ENCODE measurements around the gene LDHD. TPM values are rescaled to one million over a fixed set of nuclear protein-coding genes. Genes with fewer than 3 reads are reported as not detected.

The LDHD gene
- total RNA-seq = 2.8 and 3.8 TPM in 2 replicates

GRCh38 chr16:75116081-75116910, at the start of gene LDHD:
LDHD (minus strand) TSS chr16:75116780; CDS start chr16:75116720, 60 bp downstream.

GRCh38 chr16:75148311-75149195, 32.0 kb upstream of the LDHD start, which contains the start of gene ZFP1:
ZFP1 (plus strand) TSS chr16:75148524; CDS start chr16:75152952, 4,428 bp downstream.

Other genes starting within 250 kb of the LDHD start
- 21.6 and 27.0 TPM in 2 replicates for gene WDR59, start 131.7 kb downstream of the LDHD start, total RNA-seq
- gene ZNRF1, start 117.8 kb downstream of the LDHD start, total RNA-seq = 18.3 and 19.9 TPM in 2 replicates
- 15.2 and 17.8 TPM in 2 replicates for gene ZFP1, start 31.7 kb upstream of the LDHD start, total RNA-seq
- not detected in 2 replicates for gene CTRB2, start 90.4 kb upstream of the LDHD start, total RNA-seq
- gene CTRB1, start 102.2 kb upstream of the LDHD start, total RNA-seq = not detected in 2 replicates
- 44.7 and 45.9 TPM in 2 replicates for gene BCAR1, start 134.8 kb upstream of the LDHD start, total RNA-seq